Measurements from ENCODE around the gene TNPO3.

The TNPO3 gene

GRCh38 chr7:129054438-129055293, at the start of gene TNPO3:
Gene TNPO3 (minus strand): TSS chr7:129055111. CDS start chr7:129054770, 341 bp downstream.
- peak; percentile 84 for DNase-seq (ENCODE audit: low read depth)

- DNase-seq (ENCODE audit: low read depth) = no peak
Measured at GRCh38 chr7:129103561-129104324, 48.8 kb upstream of the TNPO3 start.

GRCh38 chr7:129101746-129102145, 46.8 kb upstream of the TNPO3 start:
- no peak for DNase-seq (ENCODE audit: low read depth)

- no peak for DNase-seq (ENCODE audit: low read depth)
Measured at GRCh38 chr7:129100827-129101166, 45.9 kb upstream of the TNPO3 start.

- DNase-seq (ENCODE audit: low read depth) = no peak
Measured at GRCh38 chr7:129098409-129099084, 43.6 kb upstream of the TNPO3 start.

- DNase-seq (ENCODE audit: low read depth) = no peak
Measured at GRCh38 chr7:129095258-129095657, 40.3 kb upstream of the TNPO3 start.

- no peak for DNase-seq (ENCODE audit: low read depth)
Measured at GRCh38 chr7:129094501-129094900, 39.6 kb upstream of the TNPO3 start.

- DNase-seq (ENCODE audit: low read depth) = no peak
Measured at GRCh38 chr7:129093867-129094456, 39.1 kb upstream of the TNPO3 start.

GRCh38 chr7:129091484-129092002, 36.6 kb upstream of the TNPO3 start:
- peak; percentile 33 for DNase-seq (ENCODE audit: low read depth)

GRCh38 chr7:129090300-129090907, 35.5 kb upstream of the TNPO3 start:
- DNase-seq (ENCODE audit: low read depth) = no peak

- DNase-seq (ENCODE audit: low read depth) = no peak
Measured at GRCh38 chr7:129089521-129090212, 34.8 kb upstream of the TNPO3 start.

- no peak for DNase-seq (ENCODE audit: low read depth)
Measured at GRCh38 chr7:129084801-129085551, 30.1 kb upstream of the TNPO3 start.

- DNase-seq (ENCODE audit: low read depth) = no peak
Measured at GRCh38 chr7:129083525-129083924, 28.6 kb upstream of the TNPO3 start.

- DNase-seq (ENCODE audit: low read depth) = no peak
Measured at GRCh38 chr7:129078455-129078854, 23.5 kb upstream of the TNPO3 start.

GRCh38 chr7:129076886-129077285, 22.0 kb upstream of the TNPO3 start:
- no peak for DNase-seq (ENCODE audit: low read depth)

- DNase-seq (ENCODE audit: low read depth) = no peak
Measured at GRCh38 chr7:129074994-129075393, 20.1 kb upstream of the TNPO3 start.

- DNase-seq (ENCODE audit: low read depth) = no peak
Measured at GRCh38 chr7:129074361-129074871, 19.5 kb upstream of the TNPO3 start.

GRCh38 chr7:129073738-129074137, 18.8 kb upstream of the TNPO3 start:
- no peak for DNase-seq (ENCODE audit: low read depth)

- no peak for DNase-seq (ENCODE audit: low read depth)
Measured at GRCh38 chr7:129073204-129073603, 18.3 kb upstream of the TNPO3 start.

- no peak for DNase-seq (ENCODE audit: low read depth)
Measured at GRCh38 chr7:129072479-129073011, 17.6 kb upstream of the TNPO3 start.
